PC-9 (cell line): ENCODE data around the gene SEMG1. TPM values are rescaled to one million over a fixed set of nuclear protein-coding genes. Genes with fewer than 3 reads are reported as not detected.

Source experiments
- BruUV-seq: library from RNA; stranded (reverse); fragments of 400-500 nt; replicated peaks from 2 replicates; lab custom pipeline; 2021; lab: Mats Ljungman, UMichigan
- CTCF ChIA-PET: fragments of 300-600 bp; sonication (Branson Sonifier 250); formaldehyde crosslinking; loops from one replicate; lab custom pipeline; 2022; ENCODE audit warnings: antibody characterized with exemption; lab: Charles Lee
- POLR2A ChIA-PET: fragments of 300-600 bp; sonication (Branson Sonifier 250); formaldehyde crosslinking; loops from one replicate; lab custom pipeline; 2022; ENCODE audit warnings: antibody characterized with exemption; ENCODE audit not compliant: unreplicated experiment; lab: Charles Lee
- DNase-seq, 2 experiments: peaks; one replicate each; pipeline versions ENCODE4 v3.0.0 to v3.0.0-alpha.2; 2015 to 2022; ENCODE audit warnings: mixed read lengths in 1 of 2
- H2AFZ ChIP-seq: fragments of 200-600 bp; sonication (generic); 2 replicates; pipeline ENCODE4 v1.8.1; 2017; ENCODE audit warnings: antibody characterized with exemption
- H3F3A ChIP-seq: fragments of 200-600 bp; sonication (generic); 2 replicates; pipeline ENCODE4 v1.8.1; 2017; ENCODE audit warnings: antibody characterized with exemption, mild to moderate bottlenecking, low read depth; ENCODE audit not compliant: insufficient read depth
- H3K27ac ChIP-seq: fragments of 200-600 bp; sonication (generic); 2 replicates; pipeline ENCODE4 v1.6.1; 2016; ENCODE audit warnings: mixed run types
- H3K27me3 ChIP-seq: fragments of 200-600 bp; sonication (generic); 2 replicates; pipeline ENCODE4 v1.6.1; 2016; ENCODE audit warnings: low read depth, mixed run types; ENCODE audit not compliant: insufficient read depth
- H3K36me3 ChIP-seq: fragments of 200-600 bp; sonication (generic); 2 replicates; pipeline ENCODE4 v1.6.1; 2016; ENCODE audit warnings: low read depth, mixed run types
- H3K4me1 ChIP-seq: fragments of 200-600 bp; sonication (generic); replicated peaks from 2 replicates; pipeline ENCODE4 v1.6.1; 2016; ENCODE audit warnings: mixed run types; ENCODE audit not compliant: insufficient read depth
- H3K4me2 ChIP-seq: fragments of 200-600 bp; sonication (generic); 2 replicates; pipeline ENCODE4 v1.6.1; 2017; ENCODE audit warnings: mixed run types
- H3K4me3 ChIP-seq: fragments of 200-600 bp; sonication (generic); 2 replicates; pipeline ENCODE4 v1.6.1; 2016; ENCODE audit warnings: mixed run types
- H3K79me2 ChIP-seq: fragments of 200-600 bp; sonication (generic); 2 replicates; pipeline ENCODE4 v1.6.1; 2017; ENCODE audit warnings: low read depth, mixed run types
- H3K9me2 ChIP-seq: fragments of 200-600 bp; sonication (generic); 2 replicates; pipeline ENCODE4 v1.8.1; 2017; ENCODE audit warnings: mild to moderate bottlenecking; ENCODE audit not compliant: insufficient read depth
- H3K9me3 ChIP-seq: fragments of 200-600 bp; sonication (generic); 2 replicates; pipeline ENCODE4 v1.8.1; 2016; ENCODE audit warnings: low read depth; ENCODE audit not compliant: insufficient read depth
- H4K20me1 ChIP-seq: fragments of 200-600 bp; sonication (generic); 2 replicates; pipeline ENCODE4 v1.8.1; 2017; ENCODE audit not compliant: insufficient read depth
- CTCF ChIP-seq: fragments of 200-600 bp; sonication (generic); conservative IDR thresholded peaks from 2 replicates; pipeline ENCODE4 v1.6.1; 2017; ENCODE audit warnings: mixed run types, antibody characterized with exemption, mild to moderate bottlenecking, moderate library complexity
- EZH2 ChIP-seq: fragments of 200-600 bp; sonication (generic); IDR thresholded peaks from 2 replicates; pipeline ENCODE4 v1.8.0; 2017; ENCODE audit warnings: antibody characterized with exemption, low read depth
- intact Hi-C: fragments of 100-400 bp; cut with micrococcal nuclease; formaldehyde crosslinking; loops from one replicate; pipeline ENCODE4 v1.10.0; 2022; ENCODE audit not compliant: unreplicated experiment
- total RNA-seq: library from RNA; stranded (reverse); gene quantifications from 2 replicates; pipeline ENCODE4 v1.2.3, GENCODE V29; 2021

Gene SEMG1
- total RNA-seq, 1 experiment from 2014 or later, result not detected

DNA sequence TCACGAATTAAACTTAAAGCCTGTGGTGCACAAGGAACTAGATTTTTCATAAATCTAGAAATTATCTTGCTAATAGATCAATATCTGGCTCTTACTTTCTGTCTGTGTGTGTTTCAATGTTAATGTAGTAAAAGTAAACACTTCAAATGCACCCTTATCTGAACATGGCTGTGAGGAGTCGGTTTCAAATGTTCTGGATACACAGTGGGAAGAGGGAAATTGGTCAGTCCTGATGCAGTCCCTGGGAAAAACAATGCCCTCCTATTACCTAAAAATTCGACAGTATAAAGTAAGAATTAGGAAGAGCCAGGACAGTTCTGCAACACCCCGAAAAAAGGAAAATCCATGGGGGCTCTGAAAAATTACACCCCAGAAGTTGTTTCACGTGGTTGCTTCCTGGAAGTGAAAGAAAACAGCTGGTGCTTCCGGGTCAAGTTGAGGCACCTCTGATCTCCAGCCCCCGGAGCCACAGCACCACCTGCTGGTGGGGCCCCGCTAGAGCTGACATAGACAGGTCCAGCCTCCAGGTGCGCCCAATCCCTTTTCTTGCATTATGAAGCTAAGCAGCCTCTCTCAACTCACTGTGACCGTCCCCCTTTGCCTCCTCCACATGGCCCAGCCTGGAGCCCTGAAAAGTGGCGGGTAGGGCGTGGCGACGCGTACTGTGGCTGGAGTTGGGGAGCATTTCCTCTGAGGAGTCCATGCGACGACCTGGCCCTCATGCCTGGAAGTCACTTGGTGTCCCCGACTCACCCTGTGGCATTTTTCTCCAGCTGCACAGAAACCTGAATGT, 22.6 kb downstream of the SEMG1 start:
- Histone ChIP-seq H3K79me2 (no peaks in the 10 kb centered on the region), H4K20me1 (no peaks in the 10 kb centered on the region), H3K36me3 (no peaks in the 10 kb centered on the region), H3K4me3 (peak overlapping the region; percentile 25; the same call in 1 of the 2 replicates), H3K4me1 (peaks cover 6% of the 10 kb centered on the region), H3K4me2 (peak overlapping the region; percentile 59), H3K9me3 (peaks cover 9% of the 10 kb centered on the region; the same call in 1 of the 2 replicates), H3K27ac (no peak overlapping the region), H3K27me3 (no peaks in the 10 kb centered on the region), H3F3A (0 out of 2 replicates have a peak, but pooled peaks cover 4% of the 10 kb centered on the region), H3K9me2 (no peaks in the 10 kb centered on the region), H2AFZ (peak overlapping the region; percentile 72)
- no TSS peak for BruUV-seq
- intact Hi-C loops, result loop anchor here (1.0 to 2.0 kb wide), 3 partner anchors 61 to 218 kb away; no protein-coding TSS in a partner anchor
- ChIA-PET POLR2A (interaction anchor here (0.7 kb wide), 1 partner anchor 676 kb away, joined by 3 read pairs; no protein-coding TSS in a partner anchor), CTCF (interaction anchor here (0.8 to 1.1 kb wide), 6 partner anchors 61 to 320 kb away, joined by 3 to 8 read pairs (median 3); partner anchors contain the start of gene WFDC5)
- peak; percentile 66 to 69 for DNase-seq
- TF ChIP-seq CTCF (peak; percentile 96), EZH2 (no peak)

DNA sequence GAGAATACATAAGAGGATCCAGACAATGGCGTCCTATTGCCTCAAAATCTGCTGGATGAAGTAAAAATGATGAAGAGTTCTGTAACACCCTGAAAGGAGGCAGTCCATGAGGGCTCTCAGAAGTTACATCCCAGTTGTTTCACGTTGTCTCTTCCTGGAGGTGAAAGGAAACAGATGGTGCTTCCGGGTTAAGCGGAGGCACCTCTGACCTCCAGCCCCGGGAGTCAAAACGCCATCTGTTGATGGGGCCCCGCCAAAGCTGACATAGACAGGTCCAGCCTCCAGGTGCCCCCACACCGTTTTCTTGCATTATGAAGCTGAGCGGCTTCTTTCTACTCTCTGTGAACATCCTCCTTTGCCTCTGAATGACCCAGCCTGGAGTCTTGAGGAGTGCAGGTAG, 23.8 kb downstream of the SEMG1 start:
- no peak overlapping the region for H3K4me2 ChIP-seq
- no peak overlapping the region for H3K27ac ChIP-seq
- ChIA-PET POLR2A (no interaction called here), CTCF (interaction anchor here (0.7 kb wide), 1 partner anchor 9 kb away, joined by 6 read pairs; no protein-coding TSS in a partner anchor)
- H3F3A ChIP-seq, result 0 out of 2 replicates have a peak, but pooled peaks cover 4% of the 10 kb centered on the region
- TF ChIP-seq EZH2 (no peak), CTCF (no peak)
- intact Hi-C loops, result no loop called here
- H2AFZ ChIP-seq, result no peak overlapping the region
- no peaks in the 10 kb centered on the region for H3K9me2 ChIP-seq
- H3K4me3 ChIP-seq, result no peak overlapping the region
- no TSS peak for BruUV-seq
- peaks cover 13% of the 10 kb centered on the region; the same call in 1 of the 2 replicates for H3K9me3 ChIP-seq
- H3K79me2 ChIP-seq, result no peaks in the 10 kb centered on the region
- no peaks in the 10 kb centered on the region for H3K27me3 ChIP-seq
- peaks cover 6% of the 10 kb centered on the region for H3K4me1 ChIP-seq
- no peaks in the 10 kb centered on the region for H4K20me1 ChIP-seq
- no peaks in the 10 kb centered on the region for H3K36me3 ChIP-seq
- no peak for DNase-seq

- H3K4me1 ChIP-seq, result no peaks in the 10 kb centered on the region
- CTCF ChIA-PET, result no interaction called here
- BruUV-seq, result no TSS peak
- H3K4me3 ChIP-seq, result no peak overlapping the region
- H3K27ac ChIP-seq, result no peak overlapping the region
- H3F3A ChIP-seq, result no peaks in the 10 kb centered on the region
- POLR2A ChIA-PET, result no interaction called here
- H3K36me3 ChIP-seq, result no peaks in the 10 kb centered on the region
- no peaks in the 10 kb centered on the region for H4K20me1 ChIP-seq
- H3K4me2 ChIP-seq, result no peak overlapping the region
- H3K9me2 ChIP-seq, result no peaks in the 10 kb centered on the region
- no peaks in the 10 kb centered on the region for H3K79me2 ChIP-seq
- peaks cover 13% of the 10 kb centered on the region; the same call in 1 of the 2 replicates for H3K9me3 ChIP-seq
- intact Hi-C loops, result no loop called here
- H2AFZ ChIP-seq, result no peak overlapping the region
- no peaks in the 10 kb centered on the region for H3K27me3 ChIP-seq
- peak in 1 of 2 experiments; percentile 34 for DNase-seq
- TF ChIP-seq CTCF (peak; percentile 82), EZH2 (no peak)
Observed at GRCh38 chr20:45235995-45236394, 29.2 kb downstream of the SEMG1 start.
